IMR-90 (cell line): ENCODE results near the gene UEVLD.

Experiments
- CHD1 ChIP-seq: IDR thresholded peaks from 2 replicates; pipeline ENCODE4 v1.6.1; 2012; ENCODE audit warnings: low read depth, low read length, improper control_type of control experiment
- CTCF ChIP-seq: conservative IDR thresholded peaks from 2 replicates; pipeline ENCODE4 v1.5.1; 2012; ENCODE audit warnings: mild to moderate bottlenecking, low read depth, low read length, improper control_type of control experiment
- MXI1 ChIP-seq: IDR thresholded peaks from 2 replicates; pipeline ENCODE4 v1.6.1; 2012; ENCODE audit warnings: low read depth, mild to moderate bottlenecking, low read length, moderate library complexity, borderline replicate concordance
- POLR2A ChIP-seq: IDR thresholded peaks from 2 replicates; pipeline ENCODE4 v1.6.1; 2012; ENCODE audit warnings: mild to moderate bottlenecking, low read depth, low read length
- TF ChIP-seq, protein P1 (sequence below): fragments of 150-350 bp; IDR thresholded peaks from 2 replicates; pipeline ENCODE4 v1.6.1; 2016; ENCODE audit warnings: low read depth, mild to moderate bottlenecking, low read length, moderate library complexity, borderline replicate concordance

DNA sequence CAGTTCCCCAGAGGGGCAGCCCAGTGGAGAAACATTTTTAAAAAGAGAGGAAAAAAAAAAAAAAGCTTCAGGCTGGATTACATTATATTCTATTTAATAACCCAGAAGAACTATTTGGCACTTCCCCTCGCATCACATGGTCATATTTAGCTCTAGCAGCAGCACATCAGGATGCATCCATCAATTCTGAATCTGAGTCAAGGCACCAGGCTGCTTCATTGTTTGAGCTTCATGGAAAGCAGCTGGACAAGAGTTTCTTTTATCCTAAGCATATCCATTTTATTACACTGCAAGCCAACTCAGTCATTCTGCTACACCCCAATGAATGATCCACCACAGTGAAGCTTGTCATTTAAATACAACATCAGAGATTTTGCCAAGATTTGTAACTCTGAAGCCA, 35.6 kb upstream of the UEVLD start:
- no peak for TF ChIP-seq CTCF
- TF ChIP-seq, protein P1, sequence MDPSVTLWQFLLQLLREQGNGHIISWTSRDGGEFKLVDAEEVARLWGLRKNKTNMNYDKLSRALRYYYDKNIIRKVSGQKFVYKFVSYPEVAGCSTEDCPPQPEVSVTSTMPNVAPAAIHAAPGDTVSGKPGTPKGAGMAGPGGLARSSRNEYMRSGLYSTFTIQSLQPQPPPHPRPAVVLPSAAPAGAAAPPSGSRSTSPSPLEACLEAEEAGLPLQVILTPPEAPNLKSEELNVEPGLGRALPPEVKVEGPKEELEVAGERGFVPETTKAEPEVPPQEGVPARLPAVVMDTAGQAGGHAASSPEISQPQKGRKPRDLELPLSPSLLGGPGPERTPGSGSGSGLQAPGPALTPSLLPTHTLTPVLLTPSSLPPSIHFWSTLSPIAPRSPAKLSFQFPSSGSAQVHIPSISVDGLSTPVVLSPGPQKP: no peak
- TF ChIP-seq POLR2A: no peak
- TF ChIP-seq CHD1: no peak
- no peak for TF ChIP-seq MXI1
